Endodermal cell (in vitro differentiated cells): ENCODE data around the gene BRD1. TPM values are rescaled to one million over a fixed set of nuclear protein-coding genes. Genes with fewer than 3 reads are reported as not detected.

Experiments
- DNase-seq: peaks from one replicate; pipeline ENCODE4 v3.0.0-alpha.2; 2017
- H3K27ac ChIP-seq: 2 replicates; pipeline ENCODE4 v1.5.1; 2013; ENCODE audit warnings: mild to moderate bottlenecking, low read depth, low read length, moderate library complexity
- H3K27me3 ChIP-seq: 2 replicates; pipeline ENCODE4 v1.6.1; 2013; ENCODE audit warnings: mild to moderate bottlenecking, low read length, moderate library complexity; ENCODE audit not compliant: insufficient read depth, control insufficient read depth, poor library complexity, severe bottlenecking
- H3K36me3 ChIP-seq: 2 replicates; pipeline ENCODE4 v1.7.0; 2013; ENCODE audit warnings: mild to moderate bottlenecking, low read length, moderate library complexity; ENCODE audit not compliant: control insufficient read depth, insufficient read depth
- H3K4me1 ChIP-seq: one replicate; pipeline ENCODE4 v1.7.0; 2013; ENCODE audit warnings: low read length; ENCODE audit not compliant: control insufficient read depth, insufficient read depth
- H3K4me3 ChIP-seq: 2 replicates; pipeline ENCODE4 v1.5.1; 2013; ENCODE audit warnings: mild to moderate bottlenecking, low read length, moderate library complexity
- H3K9ac ChIP-seq: 2 replicates; pipeline ENCODE4 v1.6.1; 2013; ENCODE audit warnings: mild to moderate bottlenecking, low read length, moderate library complexity; ENCODE audit not compliant: poor library complexity, severe bottlenecking; ENCODE audit errors: extremely low read depth
- H3K9me3 ChIP-seq: 2 replicates; pipeline ENCODE4 v1.6.1; 2013; ENCODE audit warnings: mild to moderate bottlenecking, low read length, moderate library complexity; ENCODE audit not compliant: control insufficient read depth
- H3K27ac Mint-ChIP-seq: 2 replicates; pipeline ENCODE4 v1.8.0; 2020; ENCODE audit warnings: mixed read lengths
- H3K27me3 Mint-ChIP-seq: 2 replicates; pipeline ENCODE4 v1.8.0; 2021; ENCODE audit warnings: mild to moderate bottlenecking, mixed read lengths; ENCODE audit not compliant: insufficient read depth
- H3K36me3 Mint-ChIP-seq: 2 replicates; pipeline ENCODE4 v1.8.0; 2020; ENCODE audit warnings: low read depth, mixed read lengths
- H3K4me1 Mint-ChIP-seq: 2 replicates; pipeline ENCODE4 v1.8.0; 2020; ENCODE audit warnings: mixed read lengths
- H3K4me3 Mint-ChIP-seq: 2 replicates; pipeline ENCODE4 v1.8.0; 2020; ENCODE audit warnings: mild to moderate bottlenecking, moderate library complexity, mixed read lengths
- H3K9me3 Mint-ChIP-seq: 2 replicates; pipeline ENCODE4 v1.8.0; 2020; ENCODE audit warnings: mild to moderate bottlenecking, mixed read lengths
- WGBS, 2 experiments: methylation state at CpG; one replicate each; pipeline versions ENCODE4 v1.1.5 to v1.1.7; 2013; ENCODE audit warnings: missing lambda C conversion rate in 2 of 2, mixed read lengths in 1 of 2; ENCODE audit not compliant: insufficient coverage in 1 of 2, insufficient read length in 1 of 2; 5-methylcytosine and 5-hydroxymethylcytosine counted together
- total RNA-seq, 2 donors: library from RNA; stranded (reverse); fragmentation: NEBNext Ultra II Directional in 1 of 2; extraction: Animal tissue kit (Norgen Biotek cat#: 25700) in 1 of 2; gene quantifications; 2 replicates in 1 of 2; 3 replicates in 1 of 2; pipeline ENCODE4 v1.2.1, GENCODE V29; 2021
- TF ChIP-seq, protein P1 (sequence below): fragments of 200-600 bp; sonication (generic); conservative IDR thresholded peaks from 2 replicates; pipeline ENCODE4 v1.5.0; 2021; ENCODE audit warnings: antibody characterized with exemption, mild to moderate bottlenecking

Gene BRD1
- total RNA-seq, 2 donors from 2014 or later: 49.5 to 54.9 TPM

- H3K4me3 ChIP-seq: no peak overlapping the region
- TF ChIP-seq, protein P1, sequence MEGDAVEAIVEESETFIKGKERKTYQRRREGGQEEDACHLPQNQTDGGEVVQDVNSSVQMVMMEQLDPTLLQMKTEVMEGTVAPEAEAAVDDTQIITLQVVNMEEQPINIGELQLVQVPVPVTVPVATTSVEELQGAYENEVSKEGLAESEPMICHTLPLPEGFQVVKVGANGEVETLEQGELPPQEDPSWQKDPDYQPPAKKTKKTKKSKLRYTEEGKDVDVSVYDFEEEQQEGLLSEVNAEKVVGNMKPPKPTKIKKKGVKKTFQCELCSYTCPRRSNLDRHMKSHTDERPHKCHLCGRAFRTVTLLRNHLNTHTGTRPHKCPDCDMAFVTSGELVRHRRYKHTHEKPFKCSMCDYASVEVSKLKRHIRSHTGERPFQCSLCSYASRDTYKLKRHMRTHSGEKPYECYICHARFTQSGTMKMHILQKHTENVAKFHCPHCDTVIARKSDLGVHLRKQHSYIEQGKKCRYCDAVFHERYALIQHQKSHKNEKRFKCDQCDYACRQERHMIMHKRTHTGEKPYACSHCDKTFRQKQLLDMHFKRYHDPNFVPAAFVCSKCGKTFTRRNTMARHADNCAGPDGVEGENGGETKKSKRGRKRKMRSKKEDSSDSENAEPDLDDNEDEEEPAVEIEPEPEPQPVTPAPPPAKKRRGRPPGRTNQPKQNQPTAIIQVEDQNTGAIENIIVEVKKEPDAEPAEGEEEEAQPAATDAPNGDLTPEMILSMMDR: no peak
- Mint-ChIP-seq H3K4me1 (no peaks in the 10 kb centered on the region), H3K9me3 (peaks cover 20% of the 10 kb centered on the region), H3K27ac (no peak overlapping the region), H3K27me3 (no peaks in the 10 kb centered on the region), H3K36me3 (peaks cover 25% of the 10 kb centered on the region), H3K4me3 (no peak overlapping the region)
- no peak for DNase-seq
- peaks cover 14% of the 10 kb centered on the region for H3K9me3 ChIP-seq
- peaks cover 4% of the 10 kb centered on the region for H3K36me3 ChIP-seq
- H3K27ac ChIP-seq: no peak overlapping the region
- H3K9ac ChIP-seq: no peak overlapping the region
- H3K27me3 ChIP-seq: no peaks in the 10 kb centered on the region
- no peaks in the 10 kb centered on the region for H3K4me1 ChIP-seq
- 93 to 94% methylated on average over 25 to 29 of the region's 29 CpGs for WGBS, 2 experiments
Observed at GRCh38 chr22:49861642-49862495, 34.2 kb upstream of the BRD1 start.

DNA sequence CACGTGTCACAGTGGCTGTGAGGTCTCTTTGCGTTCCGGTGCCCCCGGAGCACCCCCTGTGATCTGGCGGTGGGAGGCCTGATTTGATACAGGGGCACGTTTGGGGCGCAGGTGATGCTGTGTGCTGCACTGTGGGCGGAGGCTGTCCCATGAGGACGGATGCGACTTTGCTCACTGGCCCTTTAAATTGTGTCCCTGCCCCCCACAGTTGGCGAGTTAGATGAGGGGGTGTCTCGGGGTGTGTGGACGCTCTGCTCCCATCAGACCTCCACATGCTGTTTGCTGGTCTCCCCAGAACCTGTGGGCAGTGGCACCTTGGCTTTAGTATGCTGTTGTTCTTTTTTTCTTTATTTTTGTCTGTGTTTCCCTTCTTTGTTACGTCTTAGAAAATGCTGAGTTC, 31.2 kb upstream of the BRD1 start:
- H3K36me3 Mint-ChIP-seq: peaks cover 2% of the 10 kb centered on the region
- Histone ChIP-seq H3K27ac (no peak overlapping the region), H3K9ac (no peak overlapping the region), H3K4me3 (no peak overlapping the region), H3K27me3 (no peaks in the 10 kb centered on the region), H3K9me3 (no peaks in the 10 kb centered on the region), H3K4me1 (peaks cover 2% of the 10 kb centered on the region), H3K36me3 (no peaks in the 10 kb centered on the region)
- WGBS, 2 experiments: 93 to 95% methylated on average over 11 to 13 of the region's 14 CpGs
- TF ChIP-seq, protein P1: no peak
- DNase-seq: no peak
- no peaks in the 10 kb centered on the region for H3K27me3 Mint-ChIP-seq
- H3K27ac Mint-ChIP-seq: peak overlapping the region; percentile 44
- H3K4me3 Mint-ChIP-seq: no peak overlapping the region
- no peaks in the 10 kb centered on the region for H3K9me3 Mint-ChIP-seq
- peaks cover 18% of the 10 kb centered on the region for H3K4me1 Mint-ChIP-seq

GRCh38 chr22:49856766-49857618, 29.3 kb upstream of the BRD1 start:
- no peak overlapping the region for H3K27ac Mint-ChIP-seq
- WGBS, 2 experiments: 89 to 91% methylated on average over 21 to 30 of the region's 31 CpGs
- peaks cover 10% of the 10 kb centered on the region for H3K27me3 Mint-ChIP-seq
- Histone ChIP-seq H3K27ac (no peak overlapping the region), H3K4me3 (no peak overlapping the region), H3K27me3 (peaks cover 10% of the 10 kb centered on the region), H3K4me1 (peaks cover 2% of the 10 kb centered on the region), H3K36me3 (no peaks in the 10 kb centered on the region), H3K9ac (no peak overlapping the region), H3K9me3 (no peaks in the 10 kb centered on the region)
- H3K4me1 Mint-ChIP-seq: peaks cover 18% of the 10 kb centered on the region
- H3K4me3 Mint-ChIP-seq: no peak overlapping the region
- H3K9me3 Mint-ChIP-seq: no peaks in the 10 kb centered on the region
- peaks cover 2% of the 10 kb centered on the region for H3K36me3 Mint-ChIP-seq
- TF ChIP-seq, protein P1: no peak
- DNase-seq: no peak
